Ectodermal cell (in vitro differentiated cells): Measurements from ENCODE around the gene TARP.

Experiments
- H3K27ac ChIP-seq: 2 replicates; pipeline ENCODE4 v1.7.0; 2013; ENCODE audit warnings: mild to moderate bottlenecking, low read depth, low read length; ENCODE audit not compliant: insufficient read depth, poor library complexity, severe bottlenecking
- H3K27me3 ChIP-seq: 2 replicates; pipeline ENCODE4 v1.7.0; 2013; ENCODE audit warnings: mild to moderate bottlenecking, low read length; ENCODE audit not compliant: insufficient read depth, control insufficient read depth, poor library complexity, severe bottlenecking
- H3K36me3 ChIP-seq: one replicate; pipeline ENCODE4 v1.7.0; 2013; ENCODE audit warnings: low read length; ENCODE audit not compliant: control insufficient read depth, insufficient read depth
- H3K4me1 ChIP-seq: one replicate; pipeline ENCODE4 v1.7.0; 2013; ENCODE audit warnings: low read length; ENCODE audit not compliant: control insufficient read depth, insufficient read depth
- H3K4me3 ChIP-seq: 2 replicates; pipeline ENCODE4 v1.7.0; 2013; ENCODE audit warnings: low read depth, low read length, control low read depth; ENCODE audit not compliant: insufficient read depth
- H3K9me3 ChIP-seq: 2 replicates; pipeline ENCODE4 v1.7.0; 2013; ENCODE audit warnings: mild to moderate bottlenecking, low read length, moderate library complexity; ENCODE audit not compliant: control insufficient read depth
- WGBS, 2 experiments: methylation state at CpG; one replicate each; pipeline ENCODE4 v1.1.7; 2013; ENCODE audit warnings: missing lambda C conversion rate in 2 of 2; 5-methylcytosine and 5-hydroxymethylcytosine counted together

TARP gene

GRCh38 chr7:38316733-38317360 lies 43.4 kb upstream of the TARP start:
- WGBS, 2 experiments: 89 to 95% methylated on average over 6 to 8 of the region's 8 CpGs
- no peaks in the 10 kb centered on the region for H3K36me3 ChIP-seq
- H3K4me3 ChIP-seq: no peak overlapping the region
- H3K4me1 ChIP-seq: no peaks in the 10 kb centered on the region
- H3K9me3 ChIP-seq: no peaks in the 10 kb centered on the region
- H3K27ac ChIP-seq: no peak overlapping the region
- no peaks in the 10 kb centered on the region for H3K27me3 ChIP-seq

- Histone ChIP-seq H3K4me3 (no peak overlapping the region), H3K27me3 (no peaks in the 10 kb centered on the region), H3K4me1 (no peaks in the 10 kb centered on the region), H3K36me3 (no peaks in the 10 kb centered on the region), H3K9me3 (no peaks in the 10 kb centered on the region), H3K27ac (no peak overlapping the region)
- WGBS, 2 experiments: 86 to 91% methylated on average over 3 of the region's 3 CpGs
These were observed 42.0 kb upstream of the TARP start for GRCh38 chr7:38315410-38315809.

GRCh38 chr7:38312821-38313220 lies 39.4 kb upstream of the TARP start:
- Histone ChIP-seq H3K27ac (no peak overlapping the region), H3K9me3 (no peaks in the 10 kb centered on the region), H3K27me3 (no peaks in the 10 kb centered on the region), H3K4me1 (no peaks in the 10 kb centered on the region), H3K4me3 (no peak overlapping the region), H3K36me3 (no peaks in the 10 kb centered on the region)
- WGBS, 2 experiments: 88 to 94% methylated on average over 2 of the region's 2 CpGs

- no peak overlapping the region for H3K27ac ChIP-seq
- H3K9me3 ChIP-seq: no peaks in the 10 kb centered on the region
- no peaks in the 10 kb centered on the region for H3K4me1 ChIP-seq
- H3K27me3 ChIP-seq: no peaks in the 10 kb centered on the region
- 95 to 96% methylated on average over 37 to 38 of the region's 38 CpGs for WGBS, 2 experiments
- H3K4me3 ChIP-seq: no peak overlapping the region
- no peaks in the 10 kb centered on the region for H3K36me3 ChIP-seq
These were observed 38.0 kb upstream of the TARP start for GRCh38 chr7:38311329-38311937.

GRCh38 chr7:38310591-38311101 lies 37.2 kb upstream of the TARP start:
- no peaks in the 10 kb centered on the region for H3K36me3 ChIP-seq
- no peaks in the 10 kb centered on the region for H3K27me3 ChIP-seq
- H3K9me3 ChIP-seq: no peaks in the 10 kb centered on the region
- no peak overlapping the region for H3K27ac ChIP-seq
- 84 to 89% methylated on average over 6 of the region's 6 CpGs for WGBS, 2 experiments
- no peaks in the 10 kb centered on the region for H3K4me1 ChIP-seq
- H3K4me3 ChIP-seq: no peak overlapping the region

GRCh38 chr7:38309555-38309954 lies 36.1 kb upstream of the TARP start:
- no peaks in the 10 kb centered on the region for H3K27me3 ChIP-seq
- H3K36me3 ChIP-seq: no peaks in the 10 kb centered on the region
- H3K4me3 ChIP-seq: no peak overlapping the region
- H3K27ac ChIP-seq: no peak overlapping the region
- WGBS, 2 experiments: 95% methylated on average over 5 of the region's 5 CpGs
- H3K9me3 ChIP-seq: no peaks in the 10 kb centered on the region
- H3K4me1 ChIP-seq: no peaks in the 10 kb centered on the region

GRCh38 chr7:38308140-38308539 lies 34.7 kb upstream of the TARP start:
- no peaks in the 10 kb centered on the region for H3K4me1 ChIP-seq
- no peak overlapping the region for H3K27ac ChIP-seq
- no peaks in the 10 kb centered on the region for H3K9me3 ChIP-seq
- no peak overlapping the region for H3K4me3 ChIP-seq
- 84 to 94% methylated on average over 2 of the region's 2 CpGs for WGBS, 2 experiments
- no peaks in the 10 kb centered on the region for H3K36me3 ChIP-seq
- no peaks in the 10 kb centered on the region for H3K27me3 ChIP-seq

GRCh38 chr7:38307640-38308039 lies 34.2 kb upstream of the TARP start:
- no peaks in the 10 kb centered on the region for H3K4me1 ChIP-seq
- no peak overlapping the region for H3K27ac ChIP-seq
- no peaks in the 10 kb centered on the region for H3K27me3 ChIP-seq
- no peaks in the 10 kb centered on the region for H3K9me3 ChIP-seq
- no peak overlapping the region for H3K4me3 ChIP-seq
- no peaks in the 10 kb centered on the region for H3K36me3 ChIP-seq
- WGBS, 2 experiments: 95 to 99% methylated on average over 3 of the region's 3 CpGs

- no peaks in the 10 kb centered on the region for H3K36me3 ChIP-seq
- H3K4me1 ChIP-seq: no peaks in the 10 kb centered on the region
- H3K27me3 ChIP-seq: no peaks in the 10 kb centered on the region
- no peak overlapping the region for H3K27ac ChIP-seq
- H3K4me3 ChIP-seq: no peak overlapping the region
- 90 to 93% methylated on average over 2 of the region's 2 CpGs for WGBS, 2 experiments
- no peaks in the 10 kb centered on the region for H3K9me3 ChIP-seq
These were observed 33.5 kb upstream of the TARP start for GRCh38 chr7:38306914-38307313.

GRCh38 chr7:38306171-38306570 lies 32.7 kb upstream of the TARP start:
- no peaks in the 10 kb centered on the region for H3K4me1 ChIP-seq
- no peaks in the 10 kb centered on the region for H3K27me3 ChIP-seq
- no peaks in the 10 kb centered on the region for H3K36me3 ChIP-seq
- H3K9me3 ChIP-seq: no peaks in the 10 kb centered on the region
- H3K4me3 ChIP-seq: no peak overlapping the region
- H3K27ac ChIP-seq: no peak overlapping the region
- 89 to 100% methylated on average over 3 of the region's 3 CpGs for WGBS, 2 experiments
